ENCODE data around the gene ZNF578. TPM values are rescaled to one million over a fixed set of nuclear protein-coding genes. Genes with fewer than 3 reads are reported as not detected.

ZNF578 gene
- polyA plus RNA-seq (2013) = 2.3 and 2.7 TPM in 2 replicates

GRCh38 chr19:52453324-52454094 is at the start of gene ZNF578:
TSS of gene ZNF578 (plus strand) at chr19:52453553. CDS start at chr19:52501846, 48,293 bp downstream.
- Histone ChIP-seq H3K14ac (ENCODE audit: low read length) (no peak within 1 kb of the TSS), H3K4me2 (ENCODE audit: low read length) (peak within 1 kb of the TSS; percentile 46), H2AFZ (ENCODE audit: insufficient read depth, low read length, poor library complexity) (no peak within 1 kb of the TSS), H3K9me3 (ENCODE audit: insufficient read depth, low read depth, low read length) (peaks cover 31% of the 10 kb centered on the region), H2BK5ac (ENCODE audit: low read depth, low read length, poor library complexity) (no peak within 1 kb of the TSS), H3K4me3 (ENCODE audit: low read depth, low read length) (peak within 1 kb of the TSS; percentile 54), H4K8ac (ENCODE audit: low read depth, low read length) (no peak within 1 kb of the TSS), H3K79me1 (ENCODE audit: low read length) (no peaks in the 10 kb centered on the region), H3K79me2 (ENCODE audit: control insufficient read depth, insufficient read depth, low read length, poor library complexity) (no peaks in the 10 kb centered on the region), H3K27ac (ENCODE audit: low read depth, low read length) (no peak within 1 kb of the TSS), H3K36me3 (ENCODE audit: control insufficient read depth in 1 of 2, insufficient read depth in 2 of 2, low read length in 2 of 2) (peaks cover 0 to 1% of the 10 kb centered on the region in 2 experiments), H2BK120ac (ENCODE audit: insufficient read depth, low read length, poor library complexity) (no peak within 1 kb of the TSS), H2BK12ac (ENCODE audit: low read length) (no peak within 1 kb of the TSS), H3K4me1 (ENCODE audit: control insufficient read depth in 1 of 2, insufficient read depth in 2 of 2, low read length in 2 of 2) (no peaks in the 10 kb centered on the region), H3K9ac (ENCODE audit: low read length) (no peak within 1 kb of the TSS), H4K91ac (ENCODE audit: low read depth, low read length) (no peak within 1 kb of the TSS), H2AK5ac (ENCODE audit: low read length) (no peak within 1 kb of the TSS), H3K18ac (ENCODE audit: low read length) (no peak within 1 kb of the TSS), H3K23ac (ENCODE audit: low read length) (no peak within 1 kb of the TSS), H3K27me3 (ENCODE audit: insufficient read depth, low read length) (no peaks in the 10 kb centered on the region), H4K12ac (ENCODE audit: low read depth, low read length) (no peak within 1 kb of the TSS), H3K4ac (ENCODE audit: low read depth, low read length) (no peak within 1 kb of the TSS)
- peak; percentile 57 to 83 for DNase-seq
- WGBS (ENCODE audit: extremely low coverage, insufficient coverage, insufficient read length) = no CpG with 5 or more reads among the region's 48 CpGs

- Histone ChIP-seq H3K9me3 (ENCODE audit: insufficient read depth, low read depth, low read length) (peaks cover 23% of the 10 kb centered on the region), H3K4me1 (ENCODE audit: control insufficient read depth in 1 of 2, insufficient read depth in 2 of 2, low read length in 2 of 2) (no peaks in the 10 kb centered on the region), H3K79me2 (ENCODE audit: control insufficient read depth, insufficient read depth, low read length, poor library complexity) (no peaks in the 10 kb centered on the region), H3K27me3 (ENCODE audit: insufficient read depth, low read length) (no peaks in the 10 kb centered on the region), H4K91ac (ENCODE audit: low read depth, low read length) (no peak overlapping the region), H3K9ac (ENCODE audit: low read length) (no peak overlapping the region), H3K4me3 (ENCODE audit: low read depth, low read length) (no peak overlapping the region), H3K4ac (ENCODE audit: low read depth, low read length) (no peak overlapping the region), H4K8ac (ENCODE audit: low read depth, low read length) (no peak overlapping the region), H3K36me3 (ENCODE audit: control insufficient read depth in 1 of 2, insufficient read depth in 2 of 2, low read length in 2 of 2) (peaks cover 15 to 16% of the 10 kb centered on the region in 2 experiments), H2AFZ (ENCODE audit: insufficient read depth, low read length, poor library complexity) (no peak overlapping the region), H3K18ac (ENCODE audit: low read length) (no peak overlapping the region), H2AK5ac (ENCODE audit: low read length) (no peak overlapping the region), H3K23ac (ENCODE audit: low read length) (no peak overlapping the region), H2BK12ac (ENCODE audit: low read length) (no peak overlapping the region), H2BK120ac (ENCODE audit: insufficient read depth, low read length, poor library complexity) (no peak overlapping the region), H3K27ac (ENCODE audit: low read depth, low read length) (no peak overlapping the region), H2BK5ac (ENCODE audit: low read depth, low read length, poor library complexity) (no peak overlapping the region), H3K14ac (ENCODE audit: low read length) (no peak overlapping the region), H3K4me2 (ENCODE audit: low read length) (no peak overlapping the region), H3K79me1 (ENCODE audit: low read length) (no peaks in the 10 kb centered on the region), H4K12ac (ENCODE audit: low read depth, low read length) (no peak overlapping the region)
- peak; percentile 97 for DNase-seq
- no CpG with 5 or more reads among the region's 6 CpGs for WGBS (ENCODE audit: extremely low coverage, insufficient coverage, insufficient read length)
These were observed 43.1 kb upstream of the ZNF578 start for GRCh38 chr19:52410276-52410675.

- no peak overlapping the region for H2BK120ac ChIP-seq (ENCODE audit: insufficient read depth, low read length, poor library complexity)
- peak; percentile 53 to 90 for DNase-seq
- H3K18ac ChIP-seq (ENCODE audit: low read length) = no peak overlapping the region
- H2AK5ac ChIP-seq (ENCODE audit: low read length) = no peak overlapping the region
- no peak overlapping the region for H4K91ac ChIP-seq (ENCODE audit: low read depth, low read length)
- no peaks in the 10 kb centered on the region for H3K79me2 ChIP-seq (ENCODE audit: control insufficient read depth, insufficient read depth, low read length, poor library complexity)
- H2AFZ ChIP-seq (ENCODE audit: insufficient read depth, low read length, poor library complexity) = no peak overlapping the region
- no peak overlapping the region for H3K9ac ChIP-seq (ENCODE audit: low read length)
- no peak overlapping the region for H3K23ac ChIP-seq (ENCODE audit: low read length)
- no peak overlapping the region for H3K4me3 ChIP-seq (ENCODE audit: low read depth, low read length)
- whole genome bisulfite sequencing (ENCODE audit: extremely low coverage, insufficient coverage, insufficient read length) = no CpG with 5 or more reads among the region's 5 CpGs
- H3K14ac ChIP-seq (ENCODE audit: low read length) = no peak overlapping the region
- H4K12ac ChIP-seq (ENCODE audit: low read depth, low read length) = no peak overlapping the region
- H2BK12ac ChIP-seq (ENCODE audit: low read length) = no peak overlapping the region
- H3K27ac ChIP-seq (ENCODE audit: low read depth, low read length) = no peak overlapping the region
- no peak overlapping the region for H2BK5ac ChIP-seq (ENCODE audit: low read depth, low read length, poor library complexity)
- no peaks in the 10 kb centered on the region for H3K4me1 ChIP-seq (ENCODE audit: control insufficient read depth in 1 of 2, insufficient read depth in 2 of 2, low read length in 2 of 2)
- no peak overlapping the region for H4K8ac ChIP-seq (ENCODE audit: low read depth, low read length)
- H3K79me1 ChIP-seq (ENCODE audit: low read length) = no peaks in the 10 kb centered on the region
- H3K36me3 ChIP-seq (ENCODE audit: control insufficient read depth in 1 of 2, insufficient read depth in 2 of 2, low read length in 2 of 2) = peaks cover 0 to 2% of the 10 kb centered on the region in 2 experiments
- no peak overlapping the region for H3K4me2 ChIP-seq (ENCODE audit: low read length)
- H3K9me3 ChIP-seq (ENCODE audit: insufficient read depth, low read depth, low read length) = peaks cover 16% of the 10 kb centered on the region
- no peak overlapping the region for H3K4ac ChIP-seq (ENCODE audit: low read depth, low read length)
- no peaks in the 10 kb centered on the region for H3K27me3 ChIP-seq (ENCODE audit: insufficient read depth, low read length)
These were observed 37.6 kb upstream of the ZNF578 start for GRCh38 chr19:52415711-52416110.

- Histone ChIP-seq H3K36me3 (ENCODE audit: control insufficient read depth in 1 of 2, insufficient read depth in 2 of 2, low read length in 2 of 2) (no peaks in the 10 kb centered on the region), H3K23ac (ENCODE audit: low read length) (no peak within 1 kb of the TSS), H3K14ac (ENCODE audit: low read length) (no peak within 1 kb of the TSS), H3K4me3 (ENCODE audit: low read depth, low read length) (no peak within 1 kb of the TSS), H3K4me2 (ENCODE audit: low read length) (no peak within 1 kb of the TSS), H4K8ac (ENCODE audit: low read depth, low read length) (no peak within 1 kb of the TSS), H3K9me3 (ENCODE audit: insufficient read depth, low read depth, low read length) (peaks cover 18% of the 10 kb centered on the region), H2BK120ac (ENCODE audit: insufficient read depth, low read length, poor library complexity) (no peak within 1 kb of the TSS), H3K18ac (ENCODE audit: low read length) (no peak within 1 kb of the TSS), H4K12ac (ENCODE audit: low read depth, low read length) (no peak within 1 kb of the TSS), H3K27me3 (ENCODE audit: insufficient read depth, low read length) (no peaks in the 10 kb centered on the region), H3K9ac (ENCODE audit: low read length) (no peak within 1 kb of the TSS), H2BK12ac (ENCODE audit: low read length) (no peak within 1 kb of the TSS), H2AK5ac (ENCODE audit: low read length) (no peak within 1 kb of the TSS), H3K79me2 (ENCODE audit: control insufficient read depth, insufficient read depth, low read length, poor library complexity) (no peaks in the 10 kb centered on the region), H2BK5ac (ENCODE audit: low read depth, low read length, poor library complexity) (no peak within 1 kb of the TSS), H3K27ac (ENCODE audit: low read depth, low read length) (no peak within 1 kb of the TSS), H3K79me1 (ENCODE audit: low read length) (no peaks in the 10 kb centered on the region), H3K4ac (ENCODE audit: low read depth, low read length) (no peak within 1 kb of the TSS), H2AFZ (ENCODE audit: insufficient read depth, low read length, poor library complexity) (no peak within 1 kb of the TSS), H3K4me1 (ENCODE audit: control insufficient read depth in 1 of 2, insufficient read depth in 2 of 2, low read length in 2 of 2) (no peaks in the 10 kb centered on the region), H4K91ac (ENCODE audit: low read depth, low read length) (no peak within 1 kb of the TSS)
- no peak for DNase-seq
- WGBS (ENCODE audit: extremely low coverage, insufficient coverage, insufficient read length) = no CpG with 5 or more reads among the region's 27 CpGs
These were observed 24.4 kb upstream of the ZNF578 start, which contains the start of gene ZNF534 for GRCh38 chr19:52428937-52429336. TSS of gene ZNF534 (plus strand) at chr19:52429148. CDS start at chr19:52431475, 2,327 bp downstream.
